ENCODE measurements around the gene SDHAF1.
"Not testable (repeated sequence)": the region's sequence is repeated elsewhere in the genome, so short reads cannot be mapped to it uniquely, and the experiment has no call there.

The SDHAF1 gene, protein sequence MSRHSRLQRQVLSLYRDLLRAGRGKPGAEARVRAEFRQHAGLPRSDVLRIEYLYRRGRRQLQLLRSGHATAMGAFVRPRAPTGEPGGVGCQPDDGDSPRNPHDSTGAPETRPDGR
- total RNA-seq: 10.0 to 22.0 (median 19.1) reads per million in 4 experiments

- DNase-seq: peak; percentile 82
These were observed at the start of gene SDHAF1 for GRCh38 chr19:35995048-35995993. Gene SDHAF1 (plus strand): TSS chr19:35995188. CDS start chr19:35995275, 87 bp downstream.

DNA sequence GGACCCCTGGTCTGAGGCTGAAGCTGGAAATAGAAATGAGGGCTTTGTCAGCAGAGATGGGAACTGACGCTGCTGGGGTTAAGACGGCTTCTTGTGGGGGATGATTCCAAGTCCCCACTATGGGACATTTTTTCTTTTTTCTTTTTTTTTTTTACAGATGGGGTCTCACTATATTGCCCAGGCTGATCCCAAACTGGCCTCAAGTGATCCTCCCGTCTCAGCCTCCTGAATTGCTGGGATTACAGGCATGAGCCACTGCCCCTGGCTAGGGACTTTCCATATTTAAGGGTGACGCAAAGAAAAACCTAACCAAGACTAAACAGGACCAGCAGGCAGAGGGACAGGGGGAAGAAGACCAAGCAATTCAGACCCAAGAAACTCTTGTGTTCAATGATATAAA lies 48.8 kb upstream of the SDHAF1 start:
- no peak for DNase-seq

DNA sequence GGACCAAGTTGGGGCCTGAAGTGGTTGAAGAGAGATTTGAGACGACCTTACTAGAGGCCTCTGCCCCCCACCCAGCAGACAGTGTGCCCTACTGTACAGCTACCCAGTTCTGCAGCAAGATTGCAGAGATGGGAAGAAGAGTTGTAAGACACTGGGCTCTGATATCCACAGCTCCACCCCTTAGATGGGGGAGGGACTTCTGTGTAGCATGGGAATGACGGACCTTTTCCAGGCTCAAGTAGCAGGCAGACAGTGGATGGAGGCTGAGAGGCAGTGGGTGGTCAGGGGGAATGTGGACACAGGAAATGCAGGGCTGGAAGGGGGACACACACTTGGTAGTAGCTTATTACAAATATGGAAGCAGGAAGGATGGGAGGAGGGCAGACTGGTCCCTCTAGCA lies 45.9 kb upstream of the SDHAF1 start:
- no peak for DNase-seq

- no peak for DNase-seq
These were observed 38.9 kb upstream of the SDHAF1 start for GRCh38 chr19:35955881-35956634.

- DNase-seq: not testable (repeated sequence)
These were observed 37.6 kb upstream of the SDHAF1 start for GRCh38 chr19:35957411-35957810.

DNA sequence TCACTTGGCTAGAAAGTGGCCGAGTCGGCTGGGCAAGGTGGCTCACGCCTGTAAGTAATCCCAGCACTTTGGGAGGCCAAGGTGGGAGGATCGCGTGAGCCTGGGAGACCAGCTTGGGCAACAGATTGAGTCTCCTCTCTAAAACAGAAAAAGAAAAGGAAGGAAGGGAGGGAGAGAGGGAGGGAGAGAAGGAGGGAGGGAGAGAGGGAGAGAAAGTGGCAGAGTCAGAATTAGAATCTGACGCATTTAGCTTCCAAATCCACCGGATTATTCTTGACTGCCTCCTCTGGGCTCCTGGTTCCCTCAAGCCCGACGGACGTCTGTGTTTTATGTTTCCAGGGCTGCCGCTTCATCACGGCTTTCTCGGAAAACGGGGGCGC lies 36.3 kb upstream of the SDHAF1 start:
- DNase-seq: no peak

DNA sequence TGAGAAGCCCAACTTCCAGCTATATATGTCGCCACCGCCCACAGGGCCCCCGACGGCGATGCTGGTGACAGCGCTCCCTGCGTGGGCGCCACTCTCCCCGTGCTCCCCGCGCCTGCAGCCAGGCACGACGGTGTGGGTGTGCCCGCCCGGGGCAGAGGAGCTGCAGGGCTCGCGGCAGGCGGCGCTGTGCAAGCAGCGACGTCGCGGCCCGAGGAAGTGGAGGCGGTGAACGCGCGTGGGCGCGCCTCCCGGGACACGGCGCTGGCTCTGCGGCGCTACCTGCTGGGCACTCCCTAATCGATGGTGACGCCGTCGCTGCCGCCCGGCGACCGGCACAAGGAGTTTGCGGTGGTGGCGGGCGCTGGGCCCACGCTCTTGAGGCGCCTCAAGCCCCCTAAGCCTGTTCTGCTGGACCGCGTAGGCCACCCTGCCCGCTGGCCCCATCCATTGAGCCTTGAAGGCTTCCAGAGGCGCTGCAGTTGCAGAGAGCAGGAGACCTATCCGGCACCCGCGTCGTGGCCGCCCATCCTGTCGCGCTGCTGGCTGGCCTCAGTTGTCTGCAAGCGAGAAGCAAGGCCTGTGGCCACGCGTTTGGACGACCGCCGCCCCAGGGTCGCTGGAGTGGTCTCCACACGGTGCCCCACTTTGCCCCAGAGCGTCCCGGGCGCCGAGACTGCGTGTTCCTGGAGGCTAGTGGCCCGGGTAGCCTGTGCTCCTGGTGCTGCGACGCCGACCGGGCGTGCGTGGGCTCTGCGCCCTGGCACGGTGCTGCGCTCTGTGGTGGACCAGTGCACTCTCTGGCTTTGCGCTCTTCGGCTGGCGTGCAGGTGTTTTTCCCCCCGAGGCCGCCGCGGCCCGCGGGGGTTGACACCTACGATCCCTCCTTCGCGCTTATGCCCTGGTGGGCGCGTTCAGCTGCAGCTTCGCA lies 35.7 kb upstream of the SDHAF1 start:
- peak; percentile 65 for DNase-seq

DNA sequence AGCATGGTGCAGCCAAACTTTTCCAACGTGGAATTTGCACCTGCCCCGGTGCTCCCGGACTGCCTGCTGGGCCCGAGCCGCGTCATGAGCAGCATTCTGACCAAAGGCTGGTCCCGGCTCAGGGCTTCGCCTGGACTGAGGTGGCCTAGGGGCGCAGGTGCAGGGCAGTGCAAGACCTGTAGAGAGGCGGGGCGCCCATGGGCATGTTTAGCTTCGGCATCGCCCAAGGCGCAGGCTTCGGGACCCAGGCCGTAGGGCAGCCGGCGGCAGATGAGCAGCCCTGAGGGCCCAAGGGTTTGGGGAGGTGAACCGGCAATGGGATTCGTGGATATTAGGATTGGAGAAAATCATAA lies 35.0 kb upstream of the SDHAF1 start:
- DNase-seq: no peak

GRCh38 chr19:35960432-35960972 lies 34.5 kb upstream of the SDHAF1 start:
- DNase-seq: no peak

- no peak for DNase-seq
These were observed 31.5 kb upstream of the SDHAF1 start for GRCh38 chr19:35963514-35963913.

DNA sequence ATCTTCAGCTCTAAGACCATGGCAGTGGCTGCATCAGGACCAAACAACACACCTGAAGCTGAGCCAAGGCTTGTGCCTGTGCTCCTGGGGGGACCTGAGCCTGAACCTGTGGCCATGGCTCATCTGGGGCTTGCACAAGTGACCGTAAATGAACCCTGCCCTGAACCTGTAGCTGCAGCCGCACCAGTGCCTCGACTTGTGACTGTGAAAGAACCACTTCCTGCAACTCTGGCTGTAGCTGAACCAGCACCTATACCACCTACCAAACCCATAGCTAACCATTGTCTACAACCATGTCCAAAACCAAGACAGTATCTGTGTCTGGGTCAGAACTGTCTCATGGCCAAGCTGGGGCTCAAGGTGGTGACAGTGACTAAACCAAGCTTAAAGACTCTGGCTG lies 28.2 kb upstream of the SDHAF1 start:
- no peak for DNase-seq

GRCh38 chr19:35973487-35973886 lies 21.5 kb upstream of the SDHAF1 start:
- no peak for DNase-seq

DNA sequence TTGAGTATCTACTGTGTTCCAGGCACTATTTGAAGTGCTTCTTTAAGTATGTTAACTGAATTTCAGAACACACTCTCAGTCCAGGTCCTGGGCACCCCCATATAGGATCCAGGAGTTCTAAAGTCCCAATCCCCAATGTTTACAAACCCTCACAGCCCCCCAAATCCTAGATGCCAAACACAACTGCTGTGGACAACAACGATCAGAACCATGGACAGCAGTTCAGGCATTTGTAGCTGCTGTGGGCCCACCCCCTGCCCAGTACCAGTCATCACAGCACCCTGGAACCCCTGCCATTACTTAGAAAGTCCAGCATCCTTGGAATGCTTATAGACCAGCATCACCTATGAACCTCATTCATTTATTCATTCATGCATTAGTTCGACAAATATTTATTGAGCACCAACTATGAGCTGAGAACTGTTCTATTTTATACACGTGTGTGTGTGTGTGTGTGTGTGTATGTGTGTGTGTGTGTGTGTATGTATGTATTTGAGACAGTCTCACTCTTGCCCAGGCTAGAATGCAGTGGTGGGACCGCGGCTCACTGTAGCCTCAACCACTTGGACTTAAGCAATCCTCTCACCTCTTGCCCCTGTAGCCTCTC lies 19.3 kb upstream of the SDHAF1 start:
- DNase-seq: no peak

DNA sequence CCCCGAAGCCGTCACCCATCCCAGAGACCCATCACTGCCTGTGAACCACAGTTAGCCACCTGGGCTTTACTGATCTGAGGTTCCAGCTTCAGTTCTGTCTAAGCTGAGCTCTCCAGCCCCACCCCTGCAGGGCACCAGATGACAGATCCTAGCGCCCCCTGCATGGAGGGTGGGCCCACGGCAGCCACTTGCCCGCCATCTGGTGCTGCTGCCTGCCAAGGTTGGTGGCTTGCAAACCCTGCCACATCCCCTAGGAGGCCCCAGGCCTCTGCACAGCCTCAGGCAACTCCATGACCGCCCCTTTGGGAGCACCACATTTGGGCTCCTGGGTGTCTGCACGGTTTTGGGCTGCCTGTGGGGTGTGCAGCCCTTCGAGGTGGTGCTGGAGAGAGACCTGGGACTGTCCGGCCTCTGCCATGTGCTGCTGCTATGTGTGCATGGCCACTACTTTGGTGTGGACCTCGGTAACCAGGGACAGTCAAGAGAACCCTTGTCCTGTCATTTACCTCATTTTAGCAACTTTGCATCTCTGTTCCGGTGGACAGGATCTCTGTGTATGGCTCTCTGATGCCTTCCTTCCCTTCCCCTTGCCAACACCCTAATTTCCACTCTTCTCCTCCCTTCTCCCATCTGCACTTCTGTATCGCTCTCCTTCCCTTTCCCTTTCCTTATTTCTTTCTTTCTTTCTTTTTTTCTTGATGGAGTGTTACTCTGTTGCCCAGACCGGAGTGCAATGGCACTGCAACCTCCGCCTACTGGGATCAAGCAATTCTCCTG lies 17.4 kb upstream of the SDHAF1 start:
- no peak for DNase-seq

GRCh38 chr19:35978271-35978670 lies 16.7 kb upstream of the SDHAF1 start:
- DNase-seq: no peak

GRCh38 chr19:35978832-35979365 lies 16.1 kb upstream of the SDHAF1 start:
- no peak for DNase-seq

DNA sequence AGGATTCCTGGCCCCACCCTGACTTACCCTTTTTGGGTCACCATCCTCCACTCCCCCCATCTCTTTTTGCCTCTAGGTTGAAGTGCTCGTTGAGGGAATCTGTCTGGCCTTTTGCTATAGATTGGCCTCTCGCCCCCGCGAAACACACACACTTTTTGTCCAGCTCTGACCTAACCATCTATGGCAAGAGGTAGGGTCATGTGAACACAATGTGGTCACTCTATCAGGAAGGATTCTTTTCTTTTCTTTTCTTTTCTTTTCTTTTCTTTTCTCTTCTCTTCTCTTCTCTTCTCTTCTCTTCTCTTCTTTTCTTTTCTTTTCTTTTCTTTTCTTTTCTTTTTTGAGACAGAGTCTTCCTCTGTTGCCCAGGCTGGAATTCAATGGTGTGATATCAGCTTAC lies 14.0 kb upstream of the SDHAF1 start:
- DNase-seq: not testable (repeated sequence)

DNA sequence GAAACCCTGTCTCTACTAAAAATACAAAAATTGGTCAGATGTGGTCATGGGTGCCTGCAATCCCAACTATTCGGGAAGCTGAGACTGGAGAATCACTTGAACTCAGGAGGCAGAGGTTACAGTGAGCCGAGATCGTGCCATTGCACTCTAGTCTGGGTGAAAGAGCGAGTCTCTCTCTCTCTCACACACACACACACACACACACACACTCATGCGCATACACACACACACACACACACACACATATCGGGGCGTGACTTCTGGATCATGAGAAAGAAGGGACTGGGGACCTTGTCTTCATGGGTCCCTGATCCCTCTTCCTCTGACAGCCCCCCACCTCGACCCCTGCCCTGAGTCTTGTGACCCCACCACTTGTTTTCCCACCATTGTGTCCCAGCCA lies 11.8 kb upstream of the SDHAF1 start:
- DNase-seq: no peak

DNA sequence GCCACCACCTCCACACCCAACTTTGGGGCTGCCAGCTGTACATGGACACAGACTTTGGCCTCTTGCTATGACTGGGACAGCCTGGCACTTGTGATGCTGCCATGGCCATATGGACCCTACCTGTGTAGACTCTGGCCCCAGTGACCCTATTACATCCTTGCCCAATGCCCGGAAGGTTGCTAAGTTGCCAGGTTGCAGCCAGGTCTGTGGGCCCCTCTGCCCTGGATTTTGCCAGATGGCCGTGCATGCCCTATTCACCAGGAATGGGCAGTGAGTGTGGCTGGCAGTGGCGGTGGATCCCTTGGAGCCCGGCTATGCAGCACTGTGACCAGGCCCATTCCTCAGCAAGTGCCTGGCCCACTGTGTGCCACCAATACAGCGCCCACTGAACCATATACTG lies 8.9 kb upstream of the SDHAF1 start:
- no peak for DNase-seq

- no peak for DNase-seq
These were observed 8.1 kb upstream of the SDHAF1 start for GRCh38 chr19:35986664-35987570.
